Measurements from ENCODE around the gene SCN5A.

SCN5A gene

DNA sequence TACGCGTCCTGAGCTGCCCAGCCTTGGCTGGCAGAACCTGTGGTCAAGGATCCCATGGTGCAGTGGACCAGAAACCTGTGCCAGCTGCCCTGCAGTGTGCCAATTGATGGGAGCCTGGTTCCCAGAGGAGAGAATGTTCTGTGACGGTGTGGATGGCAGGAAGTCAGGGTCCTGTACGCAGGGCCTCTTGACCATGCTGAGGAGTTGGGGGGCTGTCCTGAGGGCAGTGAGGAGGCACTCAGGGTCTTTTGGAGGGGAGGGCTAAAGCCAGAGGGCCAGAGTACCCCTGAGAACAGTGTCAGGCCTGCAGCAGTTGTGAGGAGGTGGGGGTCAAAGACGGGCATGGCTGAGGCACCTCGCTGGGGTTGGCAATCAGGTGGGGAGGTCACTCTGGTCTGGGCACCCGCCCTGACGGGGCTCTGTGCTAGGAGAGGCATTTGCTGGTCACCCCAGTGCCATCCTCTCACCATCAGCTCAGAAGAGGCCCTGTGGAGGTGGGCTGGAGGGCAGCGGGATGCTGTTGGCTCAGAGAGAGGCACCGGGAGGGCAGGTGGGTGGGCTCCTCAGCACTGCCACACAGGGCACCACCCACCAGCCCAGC lies 61.0 kb downstream of the SCN5A start:
- Histone ChIP-seq H3K9ac (ENCODE audit: low read length) (no peak overlapping the region), H3K4me1 (ENCODE audit: control insufficient read depth, insufficient read depth, low read length) (no peaks in the 10 kb centered on the region), H3K9me3 (ENCODE audit: control insufficient read depth, low read length) (no peaks in the 10 kb centered on the region), H3K4me3 (ENCODE audit: low read length) (no peak overlapping the region), H3K36me3 (ENCODE audit: control insufficient read depth, insufficient read depth, low read length) (no peaks in the 10 kb centered on the region), H3K27me3 (ENCODE audit: control insufficient read depth, insufficient read depth, low read length) (no peaks in the 10 kb centered on the region)

DNA sequence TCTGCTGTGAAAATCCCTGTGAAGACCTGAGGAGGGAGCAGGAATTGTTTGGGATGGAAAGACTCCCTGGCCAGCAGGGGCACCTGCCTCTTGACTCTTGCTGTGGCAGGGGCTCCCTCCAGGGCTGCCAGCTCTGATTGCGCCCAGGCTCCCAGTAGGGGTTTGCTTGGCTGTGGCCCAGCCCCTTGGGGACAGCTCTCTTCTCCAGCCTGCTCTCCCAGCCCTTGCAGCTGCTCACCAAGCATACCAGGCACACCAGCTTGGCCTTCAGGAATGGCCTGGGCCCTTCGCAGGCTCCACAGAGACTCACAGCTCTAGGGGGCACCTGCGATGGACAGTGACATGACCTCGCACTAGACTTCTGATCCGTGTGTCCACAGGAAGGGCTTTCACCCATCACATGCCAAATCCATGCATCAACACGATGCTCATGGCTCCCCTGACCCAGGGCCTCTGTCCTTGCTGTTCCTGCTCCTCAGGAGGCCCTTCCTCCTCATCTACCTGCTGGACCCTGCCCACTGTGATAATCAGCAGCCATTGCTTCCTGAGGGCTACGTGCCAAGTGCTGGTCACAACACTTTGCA lies 61.8 kb downstream of the SCN5A start:
- no peaks in the 10 kb centered on the region for H3K27me3 ChIP-seq (ENCODE audit: control insufficient read depth, insufficient read depth, low read length)
- H3K36me3 ChIP-seq (ENCODE audit: control insufficient read depth, insufficient read depth, low read length) = no peaks in the 10 kb centered on the region
- no peak overlapping the region for H3K4me3 ChIP-seq (ENCODE audit: low read length)
- H3K4me1 ChIP-seq (ENCODE audit: control insufficient read depth, insufficient read depth, low read length) = no peaks in the 10 kb centered on the region
- no peak overlapping the region for H3K9ac ChIP-seq (ENCODE audit: low read length)
- no peaks in the 10 kb centered on the region for H3K9me3 ChIP-seq (ENCODE audit: control insufficient read depth, low read length)

DNA sequence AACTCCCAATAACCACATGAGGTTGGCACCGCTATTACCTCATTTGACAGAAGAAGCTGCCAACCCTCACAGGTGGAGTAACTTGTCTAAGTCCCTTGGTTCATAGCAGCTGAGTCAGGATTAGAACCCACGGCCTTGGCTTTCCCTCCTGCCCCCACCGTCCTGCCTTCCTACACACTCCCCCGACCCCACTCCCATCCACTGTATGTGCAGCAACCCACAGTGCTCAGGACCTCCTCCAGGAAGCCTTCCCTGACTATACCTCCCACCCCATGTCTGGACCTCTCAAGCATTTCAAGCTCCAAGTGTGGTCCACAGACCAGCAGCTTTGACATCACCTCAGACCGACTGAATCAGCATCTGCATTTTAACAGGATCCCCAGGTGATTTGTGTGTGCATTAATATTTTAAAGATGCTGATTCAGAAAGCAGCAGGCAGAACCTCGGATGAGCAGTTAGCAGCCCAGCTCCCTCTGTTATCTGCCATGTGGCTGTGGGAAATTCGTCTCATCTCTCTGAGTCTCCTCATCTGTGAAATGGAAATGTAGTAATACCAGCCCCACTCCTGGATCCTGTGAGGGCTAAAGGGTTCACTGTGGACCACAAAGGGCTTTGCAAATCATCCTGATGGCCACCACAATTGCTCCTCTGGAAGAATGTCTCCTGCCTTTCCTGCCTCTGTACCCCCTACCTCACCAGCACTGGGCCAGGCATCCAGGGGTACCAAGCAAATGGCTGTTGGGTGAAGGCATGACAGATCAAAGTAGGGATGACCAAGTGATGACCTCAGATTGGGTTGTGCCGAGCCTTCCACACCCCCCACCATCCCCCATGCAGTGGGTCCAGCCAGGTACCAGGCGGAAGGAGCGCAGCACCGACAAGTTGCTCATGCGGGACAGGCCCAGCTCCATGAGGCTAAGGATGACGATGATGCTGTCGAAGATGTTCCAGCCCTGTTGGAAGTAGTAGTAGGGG lies 62.7 kb downstream of the SCN5A start:
- no peaks in the 10 kb centered on the region for H3K36me3 ChIP-seq (ENCODE audit: control insufficient read depth, insufficient read depth, low read length)
- H3K27me3 ChIP-seq (ENCODE audit: control insufficient read depth, insufficient read depth, low read length) = no peaks in the 10 kb centered on the region
- no peaks in the 10 kb centered on the region for H3K4me1 ChIP-seq (ENCODE audit: control insufficient read depth, insufficient read depth, low read length)
- no peak overlapping the region for H3K9ac ChIP-seq (ENCODE audit: low read length)
- H3K9me3 ChIP-seq (ENCODE audit: control insufficient read depth, low read length) = no peaks in the 10 kb centered on the region
- H3K4me3 ChIP-seq (ENCODE audit: low read length) = no peak overlapping the region

DNA sequence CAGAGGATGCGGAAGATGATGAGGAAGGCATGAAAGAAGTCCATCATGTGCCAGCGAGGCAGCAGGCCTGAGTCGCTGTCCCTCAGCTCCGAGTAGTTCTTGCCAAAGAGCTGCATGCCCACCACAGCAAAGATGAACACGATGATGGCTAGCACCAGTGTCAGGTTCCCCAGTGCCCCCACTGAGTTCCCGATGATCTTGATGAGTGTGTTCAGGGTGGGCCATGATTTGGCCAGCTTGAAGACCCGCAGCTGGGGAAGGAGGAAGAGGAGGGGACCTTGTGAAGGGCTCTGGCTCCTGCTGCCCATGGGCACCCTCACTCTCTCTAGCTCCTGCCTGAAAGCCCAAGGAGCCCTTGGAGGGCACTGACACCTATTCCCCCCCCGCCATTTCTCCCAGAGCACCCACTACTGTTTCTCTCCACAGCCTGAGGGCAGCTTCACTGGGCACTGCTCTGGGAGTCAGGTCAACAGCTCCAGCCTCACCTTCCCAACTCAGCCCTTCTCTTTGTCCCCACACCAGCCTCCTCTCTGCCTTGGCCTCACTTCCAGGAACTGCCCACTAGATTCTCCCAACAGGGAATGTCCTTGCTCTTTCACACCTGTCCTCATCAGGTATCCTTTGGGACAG lies 63.6 kb downstream of the SCN5A start:
- no peaks in the 10 kb centered on the region for H3K4me1 ChIP-seq (ENCODE audit: control insufficient read depth, insufficient read depth, low read length)
- H3K9me3 ChIP-seq (ENCODE audit: control insufficient read depth, low read length) = no peaks in the 10 kb centered on the region
- H3K4me3 ChIP-seq (ENCODE audit: low read length) = no peak overlapping the region
- H3K9ac ChIP-seq (ENCODE audit: low read length) = no peak overlapping the region
- no peaks in the 10 kb centered on the region for H3K36me3 ChIP-seq (ENCODE audit: control insufficient read depth, insufficient read depth, low read length)
- H3K27me3 ChIP-seq (ENCODE audit: control insufficient read depth, insufficient read depth, low read length) = no peaks in the 10 kb centered on the region

DNA sequence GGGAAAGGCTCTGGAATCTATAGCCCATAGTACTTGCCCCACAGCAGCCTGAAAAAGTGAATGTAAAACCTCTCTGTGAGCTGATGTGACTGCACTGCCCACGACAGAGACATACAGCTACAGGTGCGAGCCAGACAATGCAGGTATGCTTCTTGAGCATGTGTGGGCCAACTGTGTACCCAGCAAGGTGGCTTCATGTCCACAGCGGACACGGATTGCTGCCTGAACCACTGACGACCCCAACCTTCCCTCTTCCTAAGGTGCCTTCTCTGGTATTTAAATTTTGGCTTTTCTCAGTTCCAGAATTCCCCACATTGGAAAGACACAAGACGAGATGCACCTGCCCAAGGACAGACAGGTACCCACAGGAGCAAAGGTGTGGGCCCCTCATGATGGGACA lies 65.8 kb downstream of the SCN5A start:
- Histone ChIP-seq H3K36me3 (ENCODE audit: control insufficient read depth, insufficient read depth, low read length) (no peaks in the 10 kb centered on the region), H3K4me3 (ENCODE audit: low read length) (no peak overlapping the region), H3K4me1 (ENCODE audit: control insufficient read depth, insufficient read depth, low read length) (no peaks in the 10 kb centered on the region), H3K9me3 (ENCODE audit: control insufficient read depth, low read length) (no peaks in the 10 kb centered on the region), H3K9ac (ENCODE audit: low read length) (no peak overlapping the region), H3K27me3 (ENCODE audit: control insufficient read depth, insufficient read depth, low read length) (no peaks in the 10 kb centered on the region)

DNA sequence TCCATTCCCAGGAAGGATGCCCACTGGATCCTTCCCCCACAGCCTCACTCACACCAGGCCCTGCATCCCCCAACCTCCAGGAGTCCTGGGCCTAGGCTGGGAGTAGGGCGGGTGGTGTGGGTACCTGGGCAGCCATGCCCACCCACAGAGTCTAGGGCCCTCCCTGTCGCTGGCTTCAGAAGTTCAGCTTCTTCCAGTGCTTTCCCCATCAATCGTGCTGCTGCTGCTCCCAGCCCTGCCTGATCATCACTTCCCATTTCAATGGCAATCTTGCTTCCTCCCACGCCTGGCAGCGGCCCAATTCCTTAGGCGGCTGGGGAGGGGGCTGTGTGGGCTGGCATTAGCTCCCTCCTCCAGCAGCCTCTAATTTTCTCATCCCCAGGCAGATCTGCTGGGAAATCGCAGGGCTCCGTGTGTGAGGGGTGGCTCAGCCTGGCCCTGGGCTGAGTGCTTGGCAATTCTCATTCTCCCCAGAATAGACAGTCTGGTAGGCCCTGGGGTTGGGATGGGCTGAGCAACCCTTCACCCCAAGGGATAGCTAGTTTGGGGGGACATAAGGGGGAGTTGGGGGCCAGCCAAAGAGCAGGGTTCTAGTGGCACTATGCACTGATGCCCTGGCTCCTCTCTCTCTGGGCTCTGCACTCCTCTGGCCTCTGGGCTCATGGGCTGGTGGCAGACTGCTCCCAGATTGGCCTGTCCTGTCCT lies 66.4 kb downstream of the SCN5A start:
- H3K4me3 ChIP-seq (ENCODE audit: low read length) = no peak overlapping the region
- no peaks in the 10 kb centered on the region for H3K36me3 ChIP-seq (ENCODE audit: control insufficient read depth, insufficient read depth, low read length)
- no peaks in the 10 kb centered on the region for H3K4me1 ChIP-seq (ENCODE audit: control insufficient read depth, insufficient read depth, low read length)

DNA sequence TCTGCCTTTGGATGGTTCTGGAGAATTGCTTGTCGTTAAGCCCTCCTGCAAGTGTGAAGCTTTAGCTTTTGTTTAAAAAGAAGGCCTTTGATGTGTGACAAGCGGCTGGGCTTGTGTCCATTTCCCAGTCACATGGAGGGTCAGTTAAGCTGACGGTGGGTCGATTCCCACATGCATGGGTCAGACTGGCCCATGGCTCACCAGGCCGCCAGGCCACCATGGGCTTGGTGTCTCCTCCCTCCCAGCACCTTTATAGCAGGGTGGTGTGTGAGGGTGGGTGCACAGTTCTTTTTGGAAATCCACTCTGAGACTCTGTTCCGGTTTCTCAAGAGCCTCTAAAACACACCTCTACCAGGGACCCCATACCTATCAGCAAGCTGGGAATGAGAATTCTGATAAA lies 67.2 kb downstream of the SCN5A start:
- Histone ChIP-seq H3K4me1 (ENCODE audit: control insufficient read depth, insufficient read depth, low read length) (no peaks in the 10 kb centered on the region), H3K9me3 (ENCODE audit: control insufficient read depth, low read length) (no peaks in the 10 kb centered on the region), H3K27me3 (ENCODE audit: control insufficient read depth, insufficient read depth, low read length) (no peaks in the 10 kb centered on the region), H3K4me3 (ENCODE audit: low read length) (no peak overlapping the region), H3K36me3 (ENCODE audit: control insufficient read depth, insufficient read depth, low read length) (no peaks in the 10 kb centered on the region), H3K9ac (ENCODE audit: low read length) (no peak overlapping the region)

More for the DNA sequence above, 66.4 kb downstream of the SCN5A start:
- no peak overlapping the region for H3K9ac ChIP-seq (ENCODE audit: low read length)
- H3K27me3 ChIP-seq (ENCODE audit: control insufficient read depth, insufficient read depth, low read length) = no peaks in the 10 kb centered on the region
- H3K9me3 ChIP-seq (ENCODE audit: control insufficient read depth, low read length) = no peaks in the 10 kb centered on the region

DNA sequence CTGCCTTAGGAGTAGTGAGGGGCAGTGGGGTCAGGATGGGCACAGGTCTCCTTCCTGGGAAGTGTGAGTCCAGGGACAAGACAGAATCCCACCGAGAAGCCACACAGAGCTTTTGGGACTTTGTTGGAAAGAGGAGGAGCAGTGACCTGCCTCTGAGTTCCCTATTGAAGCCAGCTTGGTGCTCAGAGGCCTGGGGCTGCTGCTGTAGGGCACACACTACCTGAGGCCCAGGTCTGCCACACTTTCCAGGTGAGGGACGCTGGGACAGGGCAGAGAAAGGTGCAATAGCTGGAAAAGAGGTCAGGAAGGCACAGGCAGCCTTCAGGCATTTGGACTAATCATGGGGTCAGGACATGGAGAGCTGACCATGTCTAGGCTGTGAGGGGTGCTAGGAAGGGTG lies 67.7 kb downstream of the SCN5A start:
- no peaks in the 10 kb centered on the region for H3K4me1 ChIP-seq (ENCODE audit: control insufficient read depth, insufficient read depth, low read length)
- H3K9ac ChIP-seq (ENCODE audit: low read length) = no peak overlapping the region
- peaks cover 2% of the 10 kb centered on the region for H3K27me3 ChIP-seq (ENCODE audit: control insufficient read depth, insufficient read depth, low read length)
- H3K9me3 ChIP-seq (ENCODE audit: control insufficient read depth, low read length) = no peaks in the 10 kb centered on the region
- no peaks in the 10 kb centered on the region for H3K36me3 ChIP-seq (ENCODE audit: control insufficient read depth, insufficient read depth, low read length)
- no peak overlapping the region for H3K4me3 ChIP-seq (ENCODE audit: low read length)

DNA sequence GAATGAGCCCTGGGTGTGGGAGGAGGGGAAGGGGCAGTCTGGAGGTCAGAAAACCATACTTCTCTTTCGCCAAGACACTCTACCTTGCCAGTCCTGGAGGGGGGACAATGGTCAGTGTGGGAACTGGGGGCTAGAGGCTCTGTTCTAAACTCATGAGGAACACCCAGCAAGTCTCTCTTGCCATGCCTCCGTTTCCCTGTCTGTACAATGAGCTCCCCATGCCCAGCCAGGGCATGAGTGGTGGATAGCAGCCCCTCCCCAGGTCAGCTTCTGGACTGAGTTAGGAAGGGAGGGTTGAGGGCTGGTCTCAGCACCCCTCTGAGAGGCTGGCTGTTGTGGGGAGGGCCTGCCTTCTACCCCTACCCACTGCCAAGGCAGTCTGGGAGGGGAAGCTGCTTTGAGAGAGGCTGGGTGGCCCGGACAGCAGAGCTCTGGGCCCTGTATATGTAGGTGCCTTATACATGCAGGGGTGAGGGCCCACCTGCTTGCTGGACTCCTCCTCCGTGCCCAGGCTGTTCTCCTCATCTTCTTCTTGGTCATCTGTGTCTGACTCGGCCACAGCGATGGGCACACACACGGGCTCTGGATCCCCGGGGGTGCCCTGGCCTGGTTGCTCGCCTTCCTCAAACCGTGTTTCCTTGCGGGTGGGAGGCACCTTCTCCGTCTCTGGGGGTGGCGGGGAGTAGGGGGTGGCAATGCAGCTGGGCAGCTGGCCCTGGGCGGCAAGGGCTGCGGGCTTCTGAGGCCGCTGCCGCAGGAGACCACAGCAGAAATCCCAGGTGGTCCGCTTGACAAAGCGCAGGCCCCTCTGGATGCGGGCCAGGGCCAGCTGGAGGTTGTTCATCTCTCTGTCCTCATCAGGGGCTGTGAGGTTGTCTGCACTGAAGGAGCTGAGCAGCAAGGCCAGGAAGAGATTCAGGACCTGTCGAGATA lies 68.8 kb downstream of the SCN5A start:
- no peak overlapping the region for H3K9ac ChIP-seq (ENCODE audit: low read length)
- H3K9me3 ChIP-seq (ENCODE audit: control insufficient read depth, low read length) = no peaks in the 10 kb centered on the region
- no peak overlapping the region for H3K4me3 ChIP-seq (ENCODE audit: low read length)
- H3K4me1 ChIP-seq (ENCODE audit: control insufficient read depth, insufficient read depth, low read length) = no peaks in the 10 kb centered on the region
- peaks cover 3% of the 10 kb centered on the region for H3K27me3 ChIP-seq (ENCODE audit: control insufficient read depth, insufficient read depth, low read length)
- no peaks in the 10 kb centered on the region for H3K36me3 ChIP-seq (ENCODE audit: control insufficient read depth, insufficient read depth, low read length)

DNA sequence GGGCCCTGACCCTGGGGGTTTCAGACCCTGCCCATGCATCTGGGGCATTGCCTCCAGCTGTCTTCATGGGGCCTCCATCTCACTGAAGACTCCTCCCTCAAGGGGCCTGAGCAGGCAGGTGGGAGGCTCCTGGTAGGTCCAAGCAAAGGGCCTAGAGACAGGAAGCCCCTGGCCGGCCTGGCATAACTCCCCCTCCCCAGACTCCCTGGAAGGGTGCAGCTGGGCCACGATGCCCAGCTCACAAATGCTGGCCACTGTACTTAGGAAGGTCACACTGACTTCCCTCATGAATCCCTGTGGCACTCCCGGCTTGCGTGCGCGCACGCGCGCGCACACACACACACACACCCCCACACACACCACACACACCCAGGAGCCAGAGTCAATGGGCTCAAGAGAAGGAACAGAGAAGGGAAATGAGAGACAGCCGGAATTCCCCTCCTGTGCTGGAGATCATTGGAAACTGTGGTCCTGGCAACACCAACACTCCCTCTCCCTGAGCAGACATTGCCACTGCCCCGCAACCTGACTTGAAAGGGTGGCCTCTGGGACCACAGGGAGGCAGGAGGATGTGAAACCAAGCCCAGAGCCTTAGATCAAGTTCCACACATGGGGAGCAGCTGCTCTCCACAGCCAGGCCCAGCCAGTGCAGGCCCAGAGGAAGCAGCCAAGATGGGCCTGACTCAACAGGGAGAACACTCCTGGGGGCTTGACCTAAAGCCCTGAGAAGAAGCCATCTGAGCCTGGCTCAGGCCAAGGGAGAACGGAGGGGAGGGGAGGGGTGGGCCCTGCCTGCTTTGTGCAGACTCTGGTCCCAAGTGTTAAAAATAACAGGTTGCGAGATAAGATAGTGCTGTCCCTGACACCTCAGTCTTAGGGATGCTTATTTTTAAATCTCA lies 69.7 kb downstream of the SCN5A start:
- H3K4me3 ChIP-seq (ENCODE audit: low read length) = no peak overlapping the region
- no peaks in the 10 kb centered on the region for H3K9me3 ChIP-seq (ENCODE audit: control insufficient read depth, low read length)
- no peaks in the 10 kb centered on the region for H3K36me3 ChIP-seq (ENCODE audit: control insufficient read depth, insufficient read depth, low read length)
- H3K27me3 ChIP-seq (ENCODE audit: control insufficient read depth, insufficient read depth, low read length) = peaks cover 3% of the 10 kb centered on the region
- no peak overlapping the region for H3K9ac ChIP-seq (ENCODE audit: low read length)
- no peaks in the 10 kb centered on the region for H3K4me1 ChIP-seq (ENCODE audit: control insufficient read depth, insufficient read depth, low read length)
